Measurements from ENCODE around the gene MACROH2A1.
A peak's percentile ranks its signal among the peaks of the same experiment; 100 is the strongest.

Gene MACROH2A1

DNA sequence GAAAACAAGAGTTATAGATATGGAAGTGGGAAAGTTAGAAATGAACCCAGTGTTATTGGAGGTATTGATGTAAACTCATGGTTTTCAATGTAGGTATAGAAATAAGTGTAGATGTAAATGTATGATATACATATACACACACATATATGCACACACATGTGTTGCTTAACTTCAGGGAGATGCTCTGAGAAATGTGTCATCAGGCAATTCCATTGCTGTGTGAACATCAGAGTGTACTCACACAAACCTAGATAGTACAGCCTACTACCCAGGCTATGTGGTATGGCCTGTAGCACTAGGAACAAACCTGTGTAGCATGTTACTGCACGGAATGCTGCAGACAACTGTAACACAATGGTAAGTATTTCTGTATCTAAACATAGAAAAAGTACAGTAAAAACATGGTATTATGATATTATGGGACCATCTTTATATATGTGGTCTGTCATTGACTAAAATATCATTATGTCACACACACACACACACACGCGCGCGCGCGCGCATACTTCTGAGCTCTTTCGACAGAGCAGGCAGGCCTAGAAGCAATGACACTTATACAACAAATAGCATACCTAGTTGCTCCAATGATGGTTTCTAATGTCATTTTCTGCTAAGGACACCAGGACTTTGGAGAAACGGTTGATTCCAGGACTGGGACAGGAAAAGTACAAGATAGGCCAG, 86.6 kb downstream of the MACROH2A1 start:
- TF ChIP-seq, protein P1, sequence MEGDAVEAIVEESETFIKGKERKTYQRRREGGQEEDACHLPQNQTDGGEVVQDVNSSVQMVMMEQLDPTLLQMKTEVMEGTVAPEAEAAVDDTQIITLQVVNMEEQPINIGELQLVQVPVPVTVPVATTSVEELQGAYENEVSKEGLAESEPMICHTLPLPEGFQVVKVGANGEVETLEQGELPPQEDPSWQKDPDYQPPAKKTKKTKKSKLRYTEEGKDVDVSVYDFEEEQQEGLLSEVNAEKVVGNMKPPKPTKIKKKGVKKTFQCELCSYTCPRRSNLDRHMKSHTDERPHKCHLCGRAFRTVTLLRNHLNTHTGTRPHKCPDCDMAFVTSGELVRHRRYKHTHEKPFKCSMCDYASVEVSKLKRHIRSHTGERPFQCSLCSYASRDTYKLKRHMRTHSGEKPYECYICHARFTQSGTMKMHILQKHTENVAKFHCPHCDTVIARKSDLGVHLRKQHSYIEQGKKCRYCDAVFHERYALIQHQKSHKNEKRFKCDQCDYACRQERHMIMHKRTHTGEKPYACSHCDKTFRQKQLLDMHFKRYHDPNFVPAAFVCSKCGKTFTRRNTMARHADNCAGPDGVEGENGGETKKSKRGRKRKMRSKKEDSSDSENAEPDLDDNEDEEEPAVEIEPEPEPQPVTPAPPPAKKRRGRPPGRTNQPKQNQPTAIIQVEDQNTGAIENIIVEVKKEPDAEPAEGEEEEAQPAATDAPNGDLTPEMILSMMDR (IDR thresholded peaks at IDR 0.05; ENCODE audit: poor library complexity, severe bottlenecking) = no peak
- Histone ChIP-seq H3K4me1 (ENCODE audit: insufficient read depth, poor library complexity, severe bottlenecking) (peaks cover 24% of the 10 kb centered on the region), H3K36me3 (ENCODE audit: low read depth) (no peaks in the 10 kb centered on the region), H3K9me3 (ENCODE audit: severe bottlenecking) (no peaks in the 10 kb centered on the region), H3K4me3 (ENCODE audit: severe bottlenecking) (no peak overlapping the region), H3K27me3 (ENCODE audit: insufficient read depth, poor library complexity, severe bottlenecking) (no peaks in the 10 kb centered on the region), H3K27ac (ENCODE audit: poor library complexity, severe bottlenecking) (no peak overlapping the region)
- DNase-seq (ENCODE audit: low spot score) (peak; percentile 15), ATAC-seq (ENCODE audit: low read depth) (no peak)

DNA sequence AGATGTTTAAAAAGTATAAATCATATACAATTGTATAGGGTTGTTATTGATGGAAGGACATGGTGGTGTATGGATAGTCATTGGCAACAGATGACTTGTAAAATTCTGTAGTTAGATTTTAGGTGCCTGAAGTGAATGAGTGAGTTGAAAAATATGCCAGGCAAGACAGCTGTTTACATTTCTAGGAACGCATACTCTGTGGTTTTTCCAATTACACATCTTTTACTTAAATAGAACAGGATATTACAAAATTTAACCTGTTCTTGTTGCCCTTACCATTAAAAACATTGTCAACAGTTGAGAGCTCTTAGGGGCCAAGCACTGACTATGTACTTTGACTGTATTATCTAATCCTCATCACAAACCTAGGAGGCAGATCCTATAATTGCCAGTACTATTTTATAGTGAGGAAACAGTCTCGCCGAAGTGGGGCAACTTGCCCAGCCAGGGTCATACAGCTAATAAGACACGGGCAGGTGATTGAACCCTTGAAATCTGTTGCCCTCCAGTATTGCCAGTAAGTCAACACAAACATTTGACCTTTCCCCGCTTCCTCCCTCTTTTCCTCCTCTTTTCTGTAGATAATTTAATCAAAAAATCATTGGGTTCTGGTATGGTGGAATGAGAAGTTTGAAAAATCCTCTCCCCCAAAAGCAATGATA, 88.6 kb downstream of the MACROH2A1 start:
- H3K4me1 ChIP-seq (ENCODE audit: insufficient read depth, poor library complexity, severe bottlenecking) = peaks cover 24% of the 10 kb centered on the region
- no peaks in the 10 kb centered on the region for H3K9me3 ChIP-seq (ENCODE audit: severe bottlenecking)
- H3K27ac ChIP-seq (ENCODE audit: poor library complexity, severe bottlenecking) = no peak overlapping the region
- DNase-seq (ENCODE audit: low spot score) = peak; percentile 6
- no peaks in the 10 kb centered on the region for H3K27me3 ChIP-seq (ENCODE audit: insufficient read depth, poor library complexity, severe bottlenecking)
- ATAC-seq (ENCODE audit: low read depth) = peak; percentile 85
- no peaks in the 10 kb centered on the region for H3K36me3 ChIP-seq (ENCODE audit: low read depth)
- TF ChIP-seq, protein P1 (IDR thresholded peaks at IDR 0.05; ENCODE audit: poor library complexity, severe bottlenecking) = no peak
- no peak overlapping the region for H3K4me3 ChIP-seq (ENCODE audit: severe bottlenecking)

DNA sequence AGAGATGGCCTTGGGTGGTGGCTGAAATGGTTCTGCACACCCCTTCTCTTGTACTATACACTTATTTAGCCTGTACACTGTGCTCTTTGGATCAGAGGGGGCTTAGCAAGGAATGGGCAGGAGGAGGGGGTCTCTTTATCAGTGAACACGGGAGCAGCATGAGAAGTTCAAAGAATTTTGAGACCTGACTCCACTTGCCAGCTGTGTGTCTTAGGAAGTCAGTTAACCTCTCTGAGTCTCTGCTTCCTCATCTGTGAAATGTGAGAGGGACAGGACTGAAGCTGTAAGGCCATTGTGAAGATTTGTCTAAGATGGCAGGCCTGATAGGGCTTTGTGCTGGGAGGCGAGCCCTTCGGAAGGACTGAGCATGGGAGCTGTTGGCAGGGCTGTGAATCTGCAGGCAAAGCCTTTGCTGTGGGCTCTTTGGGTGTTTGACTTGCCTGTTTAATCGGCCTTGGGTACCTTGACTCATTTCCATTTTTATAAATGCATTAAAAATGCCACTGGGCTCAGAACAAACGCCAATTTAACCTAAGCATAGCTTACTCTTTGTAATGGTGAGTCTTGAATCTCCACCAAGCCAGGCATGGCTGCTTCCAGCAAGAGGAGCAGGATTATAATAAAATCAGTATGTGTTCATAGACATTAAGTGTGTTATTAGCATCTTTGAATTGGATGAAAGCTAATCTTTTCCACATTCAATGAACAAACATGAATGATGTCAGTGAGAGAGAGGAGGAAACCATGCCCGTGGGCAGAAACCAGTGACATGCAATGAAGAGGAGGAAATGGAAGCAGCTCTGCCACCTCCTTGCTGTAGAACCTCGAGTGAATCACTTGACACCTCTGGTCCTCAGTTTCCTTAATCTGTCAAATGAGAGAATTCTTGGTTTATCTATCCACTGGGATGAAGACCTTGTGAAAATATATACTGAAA, 89.4 kb downstream of the MACROH2A1 start:
- Histone ChIP-seq H3K4me3 (ENCODE audit: severe bottlenecking) (no peak overlapping the region), H3K4me1 (ENCODE audit: insufficient read depth, poor library complexity, severe bottlenecking) (peaks cover 24% of the 10 kb centered on the region), H3K9me3 (ENCODE audit: severe bottlenecking) (no peaks in the 10 kb centered on the region), H3K27me3 (ENCODE audit: insufficient read depth, poor library complexity, severe bottlenecking) (no peaks in the 10 kb centered on the region), H3K27ac (ENCODE audit: poor library complexity, severe bottlenecking) (no peak overlapping the region), H3K36me3 (ENCODE audit: low read depth) (no peaks in the 10 kb centered on the region)
- DNase-seq (ENCODE audit: low spot score) (peak; percentile 24), ATAC-seq (ENCODE audit: low read depth) (no peak)
- TF ChIP-seq, protein P1 (IDR thresholded peaks at IDR 0.05; ENCODE audit: poor library complexity, severe bottlenecking) = no peak

DNA sequence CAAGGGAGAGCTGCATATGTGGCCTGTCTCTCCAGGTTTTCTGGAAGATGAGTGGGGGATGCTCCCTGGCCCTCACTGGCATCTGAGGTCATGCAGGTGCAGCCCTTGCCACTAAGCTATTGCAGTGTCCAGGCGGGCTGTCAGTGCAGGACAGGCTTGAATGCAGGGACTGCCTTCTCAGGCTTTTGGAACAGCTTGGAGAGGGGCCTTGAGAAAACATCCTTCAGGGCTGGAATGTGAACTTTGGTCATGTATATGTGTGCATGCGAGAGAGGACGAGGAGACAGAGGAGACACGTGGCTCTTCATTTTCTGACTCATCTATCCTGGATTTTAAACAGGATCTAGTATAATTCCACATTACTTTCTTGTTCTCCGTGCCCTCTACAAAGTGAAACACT, 90.3 kb downstream of the MACROH2A1 start:
- Histone ChIP-seq H3K36me3 (ENCODE audit: low read depth) (no peaks in the 10 kb centered on the region), H3K4me3 (ENCODE audit: severe bottlenecking) (no peak overlapping the region), H3K27ac (ENCODE audit: poor library complexity, severe bottlenecking) (no peak overlapping the region), H3K9me3 (ENCODE audit: severe bottlenecking) (no peaks in the 10 kb centered on the region), H3K27me3 (ENCODE audit: insufficient read depth, poor library complexity, severe bottlenecking) (no peaks in the 10 kb centered on the region), H3K4me1 (ENCODE audit: insufficient read depth, poor library complexity, severe bottlenecking) (peaks cover 24% of the 10 kb centered on the region)
- ATAC-seq (ENCODE audit: low read depth) (peak; percentile 26), DNase-seq (ENCODE audit: low spot score) (peak; percentile 34)
- TF ChIP-seq, protein P1 (IDR thresholded peaks at IDR 0.05; ENCODE audit: poor library complexity, severe bottlenecking) = no peak

All from RWPE2 (cell line).